IMR-90 (cell line): ENCODE measurements around the gene CLMP. TPM values are rescaled to one million over a fixed set of nuclear protein-coding genes. Genes with fewer than 3 reads are reported as not detected.

ENCODE experiments used
- ATAC-seq: fragments of 200-7000 bp; cut with Tn5 transposase; 2 replicates; pipeline ENCODE4 v1.9.1; 2020; ENCODE audit warnings: low read depth, mild to moderate bottlenecking, moderate library complexity
- BruUV-seq: library from RNA; stranded (reverse); fragments of 400-500 nt; replicated peaks from 2 replicates; lab custom pipeline; 2021; lab: Mats Ljungman, UMichigan
- CTCF ChIA-PET: fragments of 300-600 bp; formaldehyde crosslinking; extraction: SDS; loops from one replicate; lab custom pipeline; 2021; ENCODE audit warnings: antibody characterized with exemption; lab: Yijun Ruan, JAX
- POLR2A ChIA-PET: fragments of 300-600 bp; sonication (Branson Sonifier 250); formaldehyde crosslinking; loops from one replicate; lab custom pipeline; 2022; ENCODE audit warnings: antibody characterized with exemption; ENCODE audit not compliant: unreplicated experiment; lab: Charles Lee
- DNase-seq: peaks from one replicate; pipeline ENCODE4 v3.0.0; 2013
- H2AFZ ChIP-seq: replicated peaks from 2 replicates; pipeline ENCODE3; 2013; ENCODE audit warnings: low read length, mild to moderate bottlenecking; ENCODE audit not compliant: poor library complexity
- H2AK5ac ChIP-seq: 2 replicates; pipeline ENCODE4 v1.6.1; 2013; ENCODE audit warnings: low read depth, low read length, inconsistent platforms
- H2AK9ac ChIP-seq: replicated peaks from 2 replicates; pipeline ENCODE3; 2013; ENCODE audit warnings: mild to moderate bottlenecking, low read depth, low read length, moderate library complexity; ENCODE audit not compliant: poor library complexity
- H2BK120ac ChIP-seq: 2 replicates; pipeline ENCODE4 v1.6.1; 2013; ENCODE audit warnings: low read depth, low read length, inconsistent platforms
- H2BK15ac ChIP-seq: 3 replicates; pipeline ENCODE4 v1.6.1; 2013; ENCODE audit warnings: low read depth, low read length, inconsistent platforms
- H2BK20ac ChIP-seq: 2 replicates; pipeline ENCODE4 v1.6.1; 2013; ENCODE audit warnings: low read depth, mild to moderate bottlenecking, inconsistent platforms, low read length, moderate library complexity
- H2BK5ac ChIP-seq: 2 replicates; pipeline ENCODE4 v1.6.1; 2013; ENCODE audit warnings: mild to moderate bottlenecking, low read depth, low read length, inconsistent platforms; ENCODE audit not compliant: poor library complexity, severe bottlenecking
- H3K14ac ChIP-seq: replicated peaks from 2 replicates; pipeline ENCODE4 v1.6.1; 2013; ENCODE audit warnings: low read depth, low read length, inconsistent platforms
- H3K18ac ChIP-seq: 2 replicates; pipeline ENCODE4 v1.6.1; 2013; ENCODE audit warnings: low read depth, low read length, control low read depth
- H3K23ac ChIP-seq: 2 replicates; pipeline ENCODE4 v1.6.1; 2013; ENCODE audit warnings: low read depth, low read length, inconsistent platforms
- H3K27ac ChIP-seq: 2 replicates; pipeline ENCODE4 v1.5.1; 2013; ENCODE audit warnings: mild to moderate bottlenecking, control low read depth, low read length; ENCODE audit not compliant: insufficient read depth
- H3K27me3 ChIP-seq: 2 replicates; pipeline ENCODE4 v1.6.1; 2013; ENCODE audit warnings: low read length; ENCODE audit not compliant: control insufficient read depth, insufficient read depth
- H3K36me3 ChIP-seq: 2 replicates; pipeline ENCODE4 v1.6.1; 2013; ENCODE audit warnings: low read length, mixed read lengths; ENCODE audit not compliant: control insufficient read depth, insufficient read depth
- H3K4ac ChIP-seq: 2 replicates; pipeline ENCODE4 v1.6.1; 2013; ENCODE audit warnings: low read depth, low read length, inconsistent platforms
- H3K4me1 ChIP-seq: 2 replicates; pipeline ENCODE4 v1.6.1; 2013; ENCODE audit warnings: low read length, mixed read lengths; ENCODE audit not compliant: control insufficient read depth, insufficient read depth
- H3K4me2 ChIP-seq: 2 replicates; pipeline ENCODE4 v1.6.1; 2013; ENCODE audit warnings: low read depth, mild to moderate bottlenecking, control low read depth, low read length, moderate library complexity
- H3K4me3 ChIP-seq: 2 replicates; pipeline ENCODE4 v1.5.1; 2013; ENCODE audit warnings: low read depth, mild to moderate bottlenecking, control low read depth, low read length, moderate library complexity; ENCODE audit not compliant: insufficient read depth
- H3K56ac ChIP-seq: 2 replicates; pipeline ENCODE4 v1.6.1; 2013; ENCODE audit warnings: low read length, inconsistent platforms; ENCODE audit not compliant: insufficient read depth; ENCODE audit errors: extremely low read depth
- H3K79me1 ChIP-seq, 2 experiments: 2 replicates each; pipeline ENCODE4 v1.6.1; 2013; ENCODE audit warnings: low read length in 2 of 2, inconsistent platforms in 1 of 2, low read depth in 1 of 2
- H3K9ac ChIP-seq: 2 replicates; pipeline ENCODE4 v1.6.1; 2013; ENCODE audit warnings: low read depth, low read length, control low read depth
- H3K9me1 ChIP-seq: 2 replicates; pipeline ENCODE4 v1.6.1; 2013; ENCODE audit warnings: low read length, inconsistent platforms; ENCODE audit not compliant: insufficient read depth
- H3K9me3 ChIP-seq: 2 replicates; pipeline ENCODE4 v1.6.1; 2013; ENCODE audit warnings: low read length; ENCODE audit not compliant: control insufficient read depth, insufficient read depth
- H4K20me1 ChIP-seq: 2 replicates; pipeline ENCODE4 v1.6.1; 2013; ENCODE audit warnings: low read length, inconsistent platforms; ENCODE audit not compliant: insufficient read depth
- H4K5ac ChIP-seq: 2 replicates; pipeline ENCODE4 v1.6.1; 2013; ENCODE audit warnings: mild to moderate bottlenecking, low read depth, low read length, control low read depth
- H4K8ac ChIP-seq, 2 experiments: 2 replicates each; pipeline ENCODE4 v1.6.1; 2013; ENCODE audit warnings: low read depth in 2 of 2, low read length in 2 of 2, control low read depth in 1 of 2, inconsistent platforms in 1 of 2
- H4K91ac ChIP-seq: 2 replicates; pipeline ENCODE4 v1.6.1; 2013; ENCODE audit warnings: low read depth, low read length, inconsistent platforms; ENCODE audit not compliant: insufficient read depth
- CEBPB ChIP-seq: IDR thresholded peaks from 2 replicates; pipeline ENCODE4 v1.6.1; 2012; ENCODE audit warnings: low read depth, low read length, improper control_type of control experiment
- CTCF ChIP-seq: conservative IDR thresholded peaks from 2 replicates; pipeline ENCODE4 v1.5.1; 2012; ENCODE audit warnings: mild to moderate bottlenecking, low read depth, low read length, improper control_type of control experiment
- ELK1 ChIP-seq: fragments of 150-350 bp; IDR thresholded peaks from 2 replicates; pipeline ENCODE4 v1.6.1; 2016; ENCODE audit warnings: low read depth, mild to moderate bottlenecking, low read length, moderate library complexity, borderline replicate concordance
- RFX5 ChIP-seq: IDR thresholded peaks from 2 replicates; pipeline ENCODE4 v1.8.0; 2012; ENCODE audit warnings: low read depth, mild to moderate bottlenecking, low read length, moderate library complexity
- SMC3 ChIP-seq: fragments of 150-350 bp; IDR thresholded peaks from 2 replicates; pipeline ENCODE4 v1.6.1; 2016; ENCODE audit warnings: low read depth, mild to moderate bottlenecking, antibody characterized with exemption, low read length, moderate library complexity
- WGBS, 2 experiments: methylation state at CpG; one replicate each; pipeline versions ENCODE4 v1.1.5 to v1.1.7; 2013; ENCODE audit warnings: missing lambda C conversion rate in 2 of 2; ENCODE audit not compliant: insufficient read length in 1 of 2; ENCODE audit errors: extremely low coverage in 2 of 2; 5-methylcytosine and 5-hydroxymethylcytosine counted together
- dilution Hi-C: fragments of 300-500 bp; cut with HindIII; formaldehyde crosslinking; loops from one replicate; pipeline ENCODE4 v1.14.3; 2018; ENCODE audit warnings: low sequenced_read_pairs; ENCODE audit not compliant: unreplicated experiment
- in situ Hi-C: fragments of 300-500 bp; cut with MboI; formaldehyde crosslinking; loops from 3 replicates; pipeline ENCODE4 v1.14.3; 2019; ENCODE audit warnings: low sequenced_read_pairs, inconsistent platforms, mixed read lengths
- intact Hi-C: fragments of 100-400 bp; cut with micrococcal nuclease; formaldehyde crosslinking; loops from 2 replicates; pipeline ENCODE4 v1.10.0; 2022
- polyA plus RNA-seq, 3 experiments: library from polyadenylated mRNA; depleted of rRNA; stranded (reverse); fragments of >200 nt; gene quantifications; 2 replicates each; pipeline ENCODE4 v1.2.3, GENCODE V29; 2012; ENCODE audit warnings: low replicate concordance in 1 of 3
- total RNA-seq: library from RNA; depleted of rRNA; stranded (reverse); fragments of >200 nt; gene quantifications from 2 replicates; pipeline ENCODE4 v1.2.3, GENCODE V29; 2012

Gene CLMP
- total and polyA plus RNA-seq, 2 of the 4 experiments (the other 2 are of a cell fraction) = 54.7 to 95.7 TPM

GRCh38 chr11:123046473-123047259 lies 148.4 kb downstream of the CLMP start:
- Histone ChIP-seq H2AK5ac (no peak overlapping the region), H3K36me3 (no peaks in the 10 kb centered on the region), H4K91ac (no peak overlapping the region), H2AFZ (no peak overlapping the region), H3K23ac (peak overlapping the region; percentile 52; the same call in 1 of the 2 replicates), H3K9me3 (no peaks in the 10 kb centered on the region), H2BK5ac (no peak overlapping the region), H3K27ac (no peak overlapping the region), H4K8ac (no peak overlapping the region), H3K56ac (no peak overlapping the region), H2BK120ac (no peak overlapping the region), H3K4ac (no peak overlapping the region), H3K9me1 (0 out of 2 replicates have a peak, but pooled peaks cover 3% of the 10 kb centered on the region), H3K4me2 (no peak overlapping the region), H3K14ac (no peak overlapping the region), H2BK20ac (no peak overlapping the region), H3K27me3 (peaks cover 11% of the 10 kb centered on the region), H3K18ac (no peak overlapping the region), H3K9ac (no peak overlapping the region), H3K4me1 (no peaks in the 10 kb centered on the region), H3K79me1 (no peaks in the 10 kb centered on the region), H3K4me3 (no peak overlapping the region), H4K20me1 (no peaks in the 10 kb centered on the region; the same call in 1 of the 2 replicates), H2AK9ac (no peak overlapping the region), H2BK15ac (no peak overlapping the region), H4K5ac (no peak overlapping the region)
- intact Hi-C loops = no loop called here
- POLR2A ChIA-PET = no interaction called here
- DNase-seq = no peak
- no peak for TF ChIP-seq RFX5
- TF ChIP-seq CTCF = no peak
- no peak for TF ChIP-seq ELK1
- no peak for TF ChIP-seq SMC3
- no peak for TF ChIP-seq CEBPB
- dilution Hi-C loops = loop anchor here (25.0 kb wide), 1 partner anchor 184 kb away; no protein-coding TSS in a partner anchor
- in situ Hi-C loops = no loop called here
- ATAC-seq = no peak
- WGBS, 2 experiments = 83% methylated on average over 1 of the region's 5 CpGs; no CpG with 5 or more reads in 1 of the 2 experiments
- no TSS peak for BruUV-seq
- CTCF ChIA-PET = interaction anchor here (0.6 to 1.4 kb wide), 3 partner anchors 10 to 292 kb away, joined by 3 read pairs; no protein-coding TSS in a partner anchor
